K562 (cell line): Measurements from ENCODE around the gene CD36. TPM values are rescaled to one million over a fixed set of nuclear protein-coding genes. Genes with fewer than 3 reads are reported as not detected.

Experiments
- ATAC-seq: fragments of 200-7000 bp; cut with Tn5 transposase; 3 replicates; pipeline ENCODE4 v1.9.1; 2020; ENCODE audit warnings: moderate library complexity
- BruUV-seq: library from RNA; stranded (reverse); fragments of 400-500 nt; replicated peaks from 2 replicates; lab custom pipeline; 2021; lab: Mats Ljungman, UMichigan
- CTCF ChIA-PET: fragments of 300-600 bp; formaldehyde crosslinking; extraction: SDS; loops from one replicate; lab custom pipeline; 2021; ENCODE audit warnings: low intra/inter-chr PET ratio; lab: Yijun Ruan, JAX
- POLR2A ChIA-PET: fragments of 300-600, 350-650 bp; sonication (Branson Sonifier 250); formaldehyde crosslinking; extraction: SDS; loops from one replicate; lab custom pipeline; 2021; ENCODE audit warnings: antibody characterized with exemption, inconsistent platforms; lab: Yijun Ruan, JAX
- DNase-seq, 4 experiments: peaks; one replicate each; pipeline versions ENCODE4 v3.0.0 to v3.0.0-alpha.2; 2011 to 2018; ENCODE audit warnings: low spot score in 3 of 4, mixed read lengths in 3 of 4; ENCODE audit errors: extremely low read depth in 1 of 4
- FAIRE-seq: peaks from 2 replicates; lab custom pipeline; 2011; peaks lifted over from hg19 to GRCh38; lab: Jason Lieb, UNC
- H2AFZ ChIP-seq: 2 replicates; pipeline ENCODE4 v1.6.0; 2011; ENCODE audit warnings: low read depth, low read length, control low read depth, inconsistent platforms
- H3K27ac ChIP-seq: fragments of 200-600 bp; 3 replicates; pipeline ENCODE4 v1.8.0; 2011; ENCODE audit warnings: low read depth, mild to moderate bottlenecking, control low read depth, inconsistent platforms, low read length, moderate library complexity, mixed read lengths; ENCODE audit errors: extremely low read depth
- H3K27me3 ChIP-seq, 2 experiments: fragments of 300-600 bp in 1 of 2; 2 replicates in 1 of 2; 3 replicates in 1 of 2; pipeline versions ENCODE4 v1.6.0 to v1.8.0; 2011; ENCODE audit warnings: inconsistent platforms in 2 of 2, low read length in 2 of 2, mild to moderate bottlenecking in 1 of 2, mixed read lengths in 1 of 2, moderate library complexity in 1 of 2; ENCODE audit not compliant: control insufficient read depth in 2 of 2, insufficient read depth in 2 of 2
- H3K36me3 ChIP-seq: fragments of 300-600 bp; 3 replicates; pipeline ENCODE4 v1.8.0; 2011; ENCODE audit warnings: mild to moderate bottlenecking, low read length, inconsistent platforms; ENCODE audit not compliant: control insufficient read depth, insufficient read depth
- H3K4me1 ChIP-seq, 2 experiments: fragments of 200-600 bp in 1 of 2; replicated peaks in 1 of 2; 2 replicates in 1 of 2; 3 replicates in 1 of 2; pipeline versions ENCODE4 v1.5.1 to v1.8.0; 2011; ENCODE audit warnings: inconsistent platforms in 2 of 2, low read length in 2 of 2, mild to moderate bottlenecking in 1 of 2, mixed read lengths in 1 of 2, moderate library complexity in 1 of 2; ENCODE audit not compliant: control insufficient read depth in 2 of 2, insufficient read depth in 2 of 2
- H3K4me2 ChIP-seq: 2 replicates; pipeline ENCODE4 v1.6.1; 2011; ENCODE audit warnings: low read length, control low read depth, inconsistent platforms, mixed read lengths; ENCODE audit not compliant: insufficient read depth
- H3K4me3 ChIP-seq: fragments of 200-600 bp; sonication (generic), shearing (Covaris generic); 2 replicates; pipeline ENCODE4 v1.5.1; 2016; ENCODE audit warnings: control low read depth, inconsistent platforms
- H3K79me2 ChIP-seq: fragments of 200-600 bp; 3 replicates; pipeline ENCODE4 v1.8.0; 2011; ENCODE audit warnings: low read length, inconsistent platforms; ENCODE audit not compliant: control insufficient read depth, insufficient read depth
- H3K9ac ChIP-seq, 2 experiments: 2 replicates each; pipeline versions ENCODE4 v1.6.0 to v1.6.1; 2011; ENCODE audit warnings: low read depth in 2 of 2, low read length in 2 of 2, control low read depth in 1 of 2, inconsistent platforms in 1 of 2, mild to moderate bottlenecking in 1 of 2, mixed read lengths in 1 of 2; ENCODE audit not compliant: insufficient read depth in 1 of 2
- H3K9me1 ChIP-seq: one replicate; pipeline ENCODE4 v1.6.0; 2011; ENCODE audit warnings: inconsistent platforms, mild to moderate bottlenecking, low read length, moderate library complexity; ENCODE audit not compliant: control insufficient read depth, insufficient read depth
- H3K9me3 ChIP-seq: replicated peaks from 2 replicates; pipeline ENCODE4 v1.5.1; 2011; ENCODE audit warnings: low read depth, low read length, inconsistent platforms; ENCODE audit not compliant: control insufficient read depth, insufficient read depth
- H4K20me1 ChIP-seq: replicated peaks from 2 replicates; pipeline ENCODE4 v1.6.1; 2011; ENCODE audit warnings: low read length, inconsistent platforms, mixed read lengths; ENCODE audit not compliant: control insufficient read depth, insufficient read depth
- ATF3 ChIP-seq, 2 experiments: fragments of 450-650 bp in 1 of 2; sonication (generic) in 1 of 2; formaldehyde crosslinking in 1 of 2; IDR thresholded peaks in 1 of 2; conservative IDR thresholded peaks in 1 of 2; 2 replicates each; pipeline versions ENCODE4 v1.6.1 to v1.8.1; 2016 to 2023; ENCODE audit warnings: mild to moderate bottlenecking in 2 of 2, moderate library complexity in 2 of 2, inconsistent platforms in 1 of 2, missing genetic modification reagents in 1 of 2
- FOS ChIP-seq: IDR thresholded peaks from 3 replicates; pipeline ENCODE4 v1.6.1; 2011; ENCODE audit not compliant: insufficient read length; ENCODE audit errors: extremely low read depth
- KHSRP ChIP-seq: fragments of 450-650 bp; IDR thresholded peaks from 2 replicates; pipeline ENCODE4 v1.6.1; 2017
- TFE3 ChIP-seq: fragments of 450-650 bp; formaldehyde crosslinking; IDR thresholded peaks from 2 replicates; pipeline ENCODE4 v1.4.0; 2020; ENCODE audit warnings: mild to moderate bottlenecking, mixed read lengths
- WGBS: fragments of 100-300 bp; shearing (Covaris generic); methylation state at CpG from one replicate; pipeline ENCODE4 v1.1.6; 2016; ENCODE audit warnings: low coverage, mixed read lengths; ENCODE audit not compliant: insufficient coverage; ENCODE audit errors: missing lambda C conversion rate; 5-methylcytosine and 5-hydroxymethylcytosine counted together
- in situ Hi-C: fragments of 300-500 bp; cut with MboI; formaldehyde crosslinking; loops from 4 replicates; pipeline ENCODE4 v1.15.0; 2018; ENCODE audit warnings: inconsistent platforms, mixed read lengths
- intact Hi-C: fragments of 100-400 bp; cut with micrococcal nuclease; formaldehyde crosslinking; loops from 2 replicates; pipeline ENCODE4 v1.14.2; 2022
- polyA plus RNA-seq, 8 experiments: library from polyadenylated mRNA; depleted of rRNA in 4 of 8; stranded (reverse) in 5 of 8; unstranded in 3 of 8; fragments of >200 nt; fragmentation: Nextera tagmentation in 2 of 8; fragmentation: Illumina TruSeq in 1 of 8; extraction: Ambion mirVana in 2 of 8; extraction: Trizol in 1 of 8; gene quantifications; 2 replicates each; pipeline versions ENCODE4 v1.2.1 to v1.2.3, GENCODE V29; 2011 to 2014; ENCODE audit warnings: inconsistent platforms in 1 of 8, missing spikeins in 1 of 8
- total RNA-seq, 7 experiments: library from RNA; depleted of rRNA in 6 of 7; stranded (reverse); fragments of >200 nt in 6 of 7; fragmentation: Illumina TruSeq in 2 of 7; extraction: Trizol in 2 of 7; gene quantifications; 2 replicates each; pipeline versions ENCODE4 v1.2.1 to v1.2.3, GENCODE V29; 2011 to 2021; ENCODE audit warnings: low replicate concordance in 1 of 7

CD36 gene
- total and polyA plus RNA-seq, 9 of the 15 experiments (the other 6 are each of a cell fraction or from before 2014, with no cell fraction given), result 0.09 to 4.0 (median 0.42) TPM

GRCh38 chr7:80601999-80602398, 36.4 kb upstream of the CD36 start (continued):
- TF ChIP-seq ATF3 (IDR thresholded peaks at IDR 0.05) (no peak), ATF3 (CRISPR knock-in tag; conservative IDR thresholded peaks at IDR 0.05) (no peak), KHSRP (no peak)

- Histone ChIP-seq H3K9ac (no peak overlapping the region), H3K27ac (no peak overlapping the region), H3K79me2 (no peaks in the 10 kb centered on the region), H3K4me2 (no peak overlapping the region), H3K9me3 (no peaks in the 10 kb centered on the region), H3K4me1 (no peaks in the 10 kb centered on the region), H3K4me3 (no peak overlapping the region), H3K36me3 (no peaks in the 10 kb centered on the region), H3K27me3 (no peaks in the 10 kb centered on the region), H3K9me1 (no peaks in the 10 kb centered on the region), H2AFZ (no peak overlapping the region), H4K20me1 (no peaks in the 10 kb centered on the region)
- WGBS, result 0% methylated on average over 2 of the region's 2 CpGs
- intact Hi-C loops, result no loop called here
- BruUV-seq, result no TSS peak
- ChIA-PET CTCF (no interaction called here), POLR2A (no interaction called here)
- TF ChIP-seq TFE3 (peak; percentile 6; the same call in 1 of the 2 replicates), FOS (no peak)
- in situ Hi-C loops, result no loop called here
- FAIRE-seq (no peak), DNase-seq (no peak), ATAC-seq (no peak)
These were observed 34.5 kb upstream of the CD36 start for GRCh38 chr7:80603940-80604339.
